Mesothelial cell of epicardium (in vitro differentiated cells): ENCODE results near the gene SLC9A7. TPM values are rescaled to one million over a fixed set of nuclear protein-coding genes. Genes with fewer than 3 reads are reported as not detected.

ENCODE experiments used
- DNase-seq, 2 experiments: peaks; one replicate each; pipeline ENCODE4 v3.0.0; 2021; ENCODE audit warnings: low spot score in 2 of 2; ENCODE audit not compliant: unreplicated experiment in 2 of 2
- H3K27ac Mint-ChIP-seq: 2 replicates; pipeline ENCODE4 v1.8.0; 2021; ENCODE audit warnings: mixed read lengths
- H3K27me3 Mint-ChIP-seq: 2 replicates; pipeline ENCODE4 v1.8.0; 2021; ENCODE audit warnings: low read depth, mixed read lengths
- H3K36me3 Mint-ChIP-seq: 2 replicates; pipeline ENCODE4 v1.8.0; 2021; ENCODE audit warnings: mixed read lengths
- H3K4me1 Mint-ChIP-seq: 2 replicates; pipeline ENCODE4 v1.8.0; 2021; ENCODE audit warnings: mixed read lengths
- H3K4me3 Mint-ChIP-seq: 2 replicates; pipeline ENCODE4 v1.8.0; 2021; ENCODE audit warnings: mild to moderate bottlenecking, moderate library complexity, mixed read lengths
- H3K9me3 Mint-ChIP-seq: 2 replicates; pipeline ENCODE4 v1.8.0; 2021; ENCODE audit warnings: mixed read lengths
- total RNA-seq: library from RNA; stranded (reverse); gene quantifications from 3 replicates; pipeline ENCODE4 v1.2.1, GENCODE V29; 2021
- TF ChIP-seq, protein P1 (sequence below): fragments of 200-600 bp; sonication (generic); IDR thresholded peaks from one replicate; pipeline ENCODE4 v1.5.0; 2021; ENCODE audit warnings: antibody characterized with exemption; ENCODE audit not compliant: unreplicated experiment

SLC9A7 gene
- total RNA-seq, 1 donor from 2014 or later = 14.1 TPM

- peaks cover 52% of the 10 kb centered on the region for H3K9me3 Mint-ChIP-seq
- no peaks in the 10 kb centered on the region for H3K4me1 Mint-ChIP-seq
- no peaks in the 10 kb centered on the region for H3K36me3 Mint-ChIP-seq
- H3K27ac Mint-ChIP-seq = no peak overlapping the region
- H3K27me3 Mint-ChIP-seq = no peaks in the 10 kb centered on the region
- H3K4me3 Mint-ChIP-seq = no peak overlapping the region
- TF ChIP-seq, protein P1, sequence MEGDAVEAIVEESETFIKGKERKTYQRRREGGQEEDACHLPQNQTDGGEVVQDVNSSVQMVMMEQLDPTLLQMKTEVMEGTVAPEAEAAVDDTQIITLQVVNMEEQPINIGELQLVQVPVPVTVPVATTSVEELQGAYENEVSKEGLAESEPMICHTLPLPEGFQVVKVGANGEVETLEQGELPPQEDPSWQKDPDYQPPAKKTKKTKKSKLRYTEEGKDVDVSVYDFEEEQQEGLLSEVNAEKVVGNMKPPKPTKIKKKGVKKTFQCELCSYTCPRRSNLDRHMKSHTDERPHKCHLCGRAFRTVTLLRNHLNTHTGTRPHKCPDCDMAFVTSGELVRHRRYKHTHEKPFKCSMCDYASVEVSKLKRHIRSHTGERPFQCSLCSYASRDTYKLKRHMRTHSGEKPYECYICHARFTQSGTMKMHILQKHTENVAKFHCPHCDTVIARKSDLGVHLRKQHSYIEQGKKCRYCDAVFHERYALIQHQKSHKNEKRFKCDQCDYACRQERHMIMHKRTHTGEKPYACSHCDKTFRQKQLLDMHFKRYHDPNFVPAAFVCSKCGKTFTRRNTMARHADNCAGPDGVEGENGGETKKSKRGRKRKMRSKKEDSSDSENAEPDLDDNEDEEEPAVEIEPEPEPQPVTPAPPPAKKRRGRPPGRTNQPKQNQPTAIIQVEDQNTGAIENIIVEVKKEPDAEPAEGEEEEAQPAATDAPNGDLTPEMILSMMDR = no peak
- DNase-seq = no peak
Measured at GRCh38 chrX:46744009-46744408, 14.9 kb downstream of the SLC9A7 start.

- H3K27me3 Mint-ChIP-seq = no peaks in the 10 kb centered on the region
- H3K4me3 Mint-ChIP-seq = no peak overlapping the region
- H3K9me3 Mint-ChIP-seq = peaks cover 55% of the 10 kb centered on the region
- no peak for DNase-seq
- TF ChIP-seq, protein P1 = no peak
- H3K4me1 Mint-ChIP-seq = no peaks in the 10 kb centered on the region
- H3K27ac Mint-ChIP-seq = no peak overlapping the region
- peaks cover 2% of the 10 kb centered on the region for H3K36me3 Mint-ChIP-seq
Measured at GRCh38 chrX:46743046-46743445, 15.9 kb downstream of the SLC9A7 start.

- Mint-ChIP-seq H3K4me1 (no peaks in the 10 kb centered on the region), H3K27me3 (no peaks in the 10 kb centered on the region), H3K4me3 (no peak overlapping the region), H3K36me3 (peaks cover 19% of the 10 kb centered on the region), H3K9me3 (peaks cover 71% of the 10 kb centered on the region), H3K27ac (no peak overlapping the region)
- TF ChIP-seq, protein P1 = no peak
- DNase-seq = no peak
Measured at GRCh38 chrX:46739736-46740135, 19.2 kb downstream of the SLC9A7 start.

- peaks cover 79% of the 10 kb centered on the region for H3K9me3 Mint-ChIP-seq
- H3K4me3 Mint-ChIP-seq = no peak overlapping the region
- H3K27ac Mint-ChIP-seq = no peak overlapping the region
- H3K36me3 Mint-ChIP-seq = peaks cover 19% of the 10 kb centered on the region
- H3K27me3 Mint-ChIP-seq = no peaks in the 10 kb centered on the region
- H3K4me1 Mint-ChIP-seq = no peaks in the 10 kb centered on the region
- DNase-seq = no peak
- TF ChIP-seq, protein P1 = no peak
Measured at GRCh38 chrX:46737462-46737861, 21.5 kb downstream of the SLC9A7 start.

- no peak overlapping the region for H3K4me3 Mint-ChIP-seq
- TF ChIP-seq, protein P1 = no peak
- no peak overlapping the region for H3K27ac Mint-ChIP-seq
- H3K36me3 Mint-ChIP-seq = peaks cover 19% of the 10 kb centered on the region
- no peak for DNase-seq
- no peaks in the 10 kb centered on the region for H3K27me3 Mint-ChIP-seq
- no peaks in the 10 kb centered on the region for H3K4me1 Mint-ChIP-seq
- H3K9me3 Mint-ChIP-seq = peaks cover 76% of the 10 kb centered on the region
Measured at GRCh38 chrX:46737041-46737440, 21.9 kb downstream of the SLC9A7 start.

- no peak for DNase-seq
- H3K9me3 Mint-ChIP-seq = peaks cover 68% of the 10 kb centered on the region
- no peaks in the 10 kb centered on the region for H3K4me1 Mint-ChIP-seq
- H3K4me3 Mint-ChIP-seq = no peak overlapping the region
- H3K36me3 Mint-ChIP-seq = peaks cover 19% of the 10 kb centered on the region
- TF ChIP-seq, protein P1 = no peak
- no peak overlapping the region for H3K27ac Mint-ChIP-seq
- no peaks in the 10 kb centered on the region for H3K27me3 Mint-ChIP-seq
Measured at GRCh38 chrX:46735622-46736021, 23.3 kb downstream of the SLC9A7 start.
